WTC11 (cell line): ENCODE data around the gene RASA1. TPM values are rescaled to one million over a fixed set of nuclear protein-coding genes. Genes with fewer than 3 reads are reported as not detected.
A peak's percentile ranks its signal among the peaks of the same experiment; 100 is the strongest.

Experiments used
- ATAC-seq: fragments of 200-7000 bp; cut with Tn5 transposase; 2 replicates; pipeline ENCODE4 v1.10.0; 2021; ENCODE audit warnings: mild to moderate bottlenecking, moderate library complexity
- CTCF ChIA-PET: fragments of 300-600 bp; sonication (Branson Sonifier 250); formaldehyde crosslinking; loops from one replicate; lab custom pipeline; 2021; ENCODE audit warnings: antibody characterized with exemption; lab: Charles Lee
- POLR2A ChIA-PET: fragments of 350-600 bp; sonication (Branson Sonifier 250); formaldehyde crosslinking; loops from one replicate; lab custom pipeline; 2021; ENCODE audit warnings: antibody characterized with exemption; lab: Charles Lee
- DNase-seq: peaks from one replicate; pipeline ENCODE4 v3.0.0; 2021; ENCODE audit warnings: low spot score
- H3K27ac Mint-ChIP-seq: 2 replicates; pipeline ENCODE4 v1.8.0; 2021; ENCODE audit warnings: mixed read lengths
- H3K27me3 Mint-ChIP-seq: 2 replicates; pipeline ENCODE4 v1.8.0; 2021; ENCODE audit warnings: low read depth, mild to moderate bottlenecking, moderate library complexity, mixed read lengths
- H3K36me3 Mint-ChIP-seq: 2 replicates; pipeline ENCODE4 v1.8.0; 2021; ENCODE audit warnings: mixed read lengths
- H3K4me1 Mint-ChIP-seq: 2 replicates; pipeline ENCODE4 v1.8.0; 2022; ENCODE audit warnings: mixed read lengths
- H3K4me3 Mint-ChIP-seq: 2 replicates; pipeline ENCODE4 v1.8.0; 2021; ENCODE audit warnings: mild to moderate bottlenecking, moderate library complexity, mixed read lengths
- H3K9me3 Mint-ChIP-seq: 2 replicates; pipeline ENCODE4 v1.8.0; 2021; ENCODE audit warnings: mixed read lengths
- AFF4 ChIP-seq: sonication (generic); formaldehyde crosslinking; IDR thresholded peaks from 2 replicates; pipeline ENCODE4 v1.8.1; 2023; ENCODE audit warnings: mild to moderate bottlenecking, missing genetic modification reagents, borderline replicate concordance
- ATF6 ChIP-seq: sonication (generic); formaldehyde crosslinking; IDR thresholded peaks from 2 replicates; pipeline ENCODE4 v1.8.1; 2023; ENCODE audit warnings: mild to moderate bottlenecking, missing genetic modification reagents
- CTCF ChIP-seq: fragments of 200-600 bp; IDR thresholded peaks from 2 replicates; pipeline ENCODE4 v1.8.0; 2022; ENCODE audit warnings: antibody characterized with exemption
- E2F1 ChIP-seq: sonication (generic); formaldehyde crosslinking; IDR thresholded peaks from 2 replicates; pipeline ENCODE4 v1.8.0; 2022; ENCODE audit warnings: mild to moderate bottlenecking, missing genetic modification reagents
- E2F4 ChIP-seq: sonication (generic); formaldehyde crosslinking; IDR thresholded peaks from 2 replicates; pipeline ENCODE4 v1.8.1; 2022; ENCODE audit warnings: low read depth, mild to moderate bottlenecking, moderate library complexity, missing genetic modification reagents, borderline replicate concordance
- EMX1 ChIP-seq: fragments of 250-450 bp; sonication (Bioruptor Pico); IDR thresholded peaks from 2 replicates; pipeline ENCODE4 v1.8.0; 2021; ENCODE audit warnings: mild to moderate bottlenecking
- GRHL2 ChIP-seq: fragments of 250-450 bp; sonication (Bioruptor Pico); IDR thresholded peaks from 2 replicates; pipeline ENCODE4 v1.8.0; 2022; ENCODE audit warnings: mild to moderate bottlenecking, moderate library complexity; ENCODE audit not compliant: insufficient replicate concordance, severe bottlenecking
- IRF2 ChIP-seq: sonication (generic); formaldehyde crosslinking; IDR thresholded peaks from 2 replicates; pipeline ENCODE4 v1.8.0; 2022; ENCODE audit warnings: low read depth, missing genetic modification reagents, borderline replicate concordance
- JUN ChIP-seq: sonication (generic); formaldehyde crosslinking; IDR thresholded peaks from 2 replicates; pipeline ENCODE4 v1.8.0; 2023; ENCODE audit warnings: mild to moderate bottlenecking, missing genetic modification reagents
- MLX ChIP-seq: sonication (generic); formaldehyde crosslinking; IDR thresholded peaks from 2 replicates; pipeline ENCODE4 v1.8.1; 2023; ENCODE audit warnings: mild to moderate bottlenecking, missing genetic modification reagents, moderate library complexity
- MXD4 ChIP-seq: fragments of 250-450 bp; sonication (Bioruptor Pico); IDR thresholded peaks from 2 replicates; pipeline ENCODE4 v1.8.0; 2021; ENCODE audit warnings: mild to moderate bottlenecking, moderate library complexity, borderline replicate concordance
- NFATC4 ChIP-seq: fragments of 250-450 bp; sonication (Bioruptor Pico); IDR thresholded peaks from 2 replicates; pipeline ENCODE4 v1.9.0; 2021; ENCODE audit warnings: mild to moderate bottlenecking
- OVOL2 ChIP-seq: fragments of 250-450 bp; sonication (Bioruptor Pico); IDR thresholded peaks from 2 replicates; pipeline ENCODE4 v1.9.0; 2021; ENCODE audit warnings: mild to moderate bottlenecking, borderline replicate concordance
- RORB ChIP-seq: fragments of 250-450 bp; sonication (Bioruptor Pico); IDR thresholded peaks from 2 replicates; pipeline ENCODE4 v1.9.0; 2021; ENCODE audit warnings: mild to moderate bottlenecking
- ZNF263 ChIP-seq: sonication (generic); formaldehyde crosslinking; IDR thresholded peaks from 2 replicates; pipeline ENCODE4 v1.8.1; 2022; ENCODE audit warnings: low read depth, mild to moderate bottlenecking, moderate library complexity, missing genetic modification reagents
- ZNF317 ChIP-seq: sonication (generic); formaldehyde crosslinking; IDR thresholded peaks from 2 replicates; pipeline ENCODE4 v1.8.1; 2023; ENCODE audit warnings: low read depth, mild to moderate bottlenecking, moderate library complexity, missing genetic modification reagents, borderline replicate concordance
- total RNA-seq: library from RNA; stranded (reverse); gene quantifications from 3 replicates; pipeline ENCODE4 v1.2.3, GENCODE V29; 2021

RASA1 gene
- total RNA-seq, 1 experiment from 2014 or later, result 31.0 TPM

GRCh38 chr5:87252283-87252605 is 15.4 kb upstream of the RASA1 start:
- no peaks in the 10 kb centered on the region for H3K27me3 Mint-ChIP-seq
- no peaks in the 10 kb centered on the region; the same call in 1 of the 2 replicates for H3K9me3 Mint-ChIP-seq
- DNase-seq (no peak), ATAC-seq (peak; percentile 74)
- ChIA-PET CTCF (interaction anchor here (1.2 kb wide), 1 partner anchor 15 kb away, joined by 4 read pairs; the partner anchor contains the start of gene RASA1), POLR2A (no interaction called here)
- no peak overlapping the region for H3K27ac Mint-ChIP-seq
- H3K36me3 Mint-ChIP-seq, result no peaks in the 10 kb centered on the region
- H3K4me3 Mint-ChIP-seq, result peak overlapping the region; percentile 52
- H3K4me1 Mint-ChIP-seq, result no peaks in the 10 kb centered on the region
- TF ChIP-seq GRHL2 (no peak), E2F4 (no peak), NFATC4 (CRISPR knock-in tag) (no peak), JUN (CRISPR knock-in tag) (no peak), AFF4 (CRISPR knock-in tag) (no peak), CTCF (no peak), ZNF317 (CRISPR knock-in tag) (no peak), EMX1 (CRISPR knock-in tag) (no peak), OVOL2 (CRISPR knock-in tag) (no peak), RORB (no peak), MXD4 (CRISPR knock-in tag) (no peak), ATF6 (CRISPR knock-in tag) (no peak), ZNF263 (CRISPR knock-in tag) (no peak), IRF2 (CRISPR knock-in tag) (no peak), E2F1 (no peak), MLX (CRISPR knock-in tag) (no peak)
